Sigmoid colon (tissue), 4 donors: ENCODE data around the gene CAMK1D.

Experiments
- CTCF ChIP-seq, 4 experiments: fragments of 450-650 bp in 3 of 4; fragments of 200-600 bp in 1 of 4; IDR thresholded peaks; one replicate each; pipeline ENCODE4 v1.5.1; 2016 to 2019; ENCODE audit warnings: antibody characterized with exemption in 4 of 4, mild to moderate bottlenecking in 3 of 4, moderate library complexity in 2 of 4
- EP300 ChIP-seq, 4 donors: sonication (generic); formaldehyde crosslinking; IDR thresholded peaks; one replicate each; pipeline ENCODE4 v1.6.1; 2017; ENCODE audit warnings: antibody characterized with exemption in 4 of 4
- POLR2A ChIP-seq, 2 donors: fragments of 450-650 bp; IDR thresholded peaks; one replicate each; pipeline ENCODE4 v1.6.1; 2016; ENCODE audit warnings: antibody characterized with exemption in 2 of 2, mild to moderate bottlenecking in 2 of 2, moderate library complexity in 2 of 2
- POLR2AphosphoS5 ChIP-seq, 4 donors: sonication (generic); formaldehyde crosslinking; IDR thresholded peaks; one replicate each; pipeline ENCODE4 v1.6.1; 2017; ENCODE audit warnings: antibody characterized with exemption in 4 of 4

DNA sequence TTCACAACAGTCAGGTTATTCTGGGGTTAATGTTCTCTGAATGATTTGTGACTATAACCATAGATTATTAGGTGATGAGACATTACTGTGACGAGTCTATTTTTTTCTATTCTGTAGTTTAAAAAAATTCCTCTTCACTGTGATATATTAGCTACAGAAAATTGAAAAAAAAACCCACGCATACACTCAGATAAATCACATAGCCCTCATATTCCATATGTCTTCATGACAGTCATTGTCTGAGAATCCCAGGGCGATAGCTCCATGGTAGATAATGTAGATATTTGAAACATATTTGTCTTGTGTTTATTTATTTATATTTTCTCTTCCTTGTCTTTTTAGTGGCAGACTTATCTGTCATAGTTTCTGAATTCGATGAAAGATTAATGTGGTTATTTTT lies 110.0 kb downstream of the CAMK1D start:
- TF ChIP-seq CTCF (IDR thresholded peaks at IDR 0.05) = no peak
- TF ChIP-seq POLR2A (IDR thresholded peaks at IDR 0.05) = no peak
- TF ChIP-seq POLR2AphosphoS5 (IDR thresholded peaks at IDR 0.05) = no peak
- no peak for TF ChIP-seq EP300 (IDR thresholded peaks at IDR 0.05)
